NCI-H524 (cell line): ENCODE results near the gene TAC4.

Experiments used
- DNase-seq, 2 experiments: peaks; one replicate each; lab custom pipeline; 2025; lab: John Stamatoyannopoulos, UW

Gene TAC4

GRCh38 chr17:49872754-49873377 is 25.0 kb upstream of the TAC4 start:
- no peak for DNase-seq

GRCh38 chr17:49871211-49871610 is 23.3 kb upstream of the TAC4 start:
- no peak for DNase-seq

- no peak for DNase-seq
Observed at GRCh38 chr17:49870298-49870697, 22.4 kb upstream of the TAC4 start.

- no peak for DNase-seq
Observed at GRCh38 chr17:49869038-49869374, 21.1 kb upstream of the TAC4 start.

- no peak for DNase-seq
Observed at GRCh38 chr17:49866882-49867413, 19.1 kb upstream of the TAC4 start.

- DNase-seq: no peak
Observed at GRCh38 chr17:49866019-49866380, 18.1 kb upstream of the TAC4 start.

- DNase-seq: no peak
Observed at GRCh38 chr17:49862781-49863331, 15.0 kb upstream of the TAC4 start.

GRCh38 chr17:49861150-49861884 is 13.4 kb upstream of the TAC4 start:
- peak; percentile 16 to 48 for DNase-seq

GRCh38 chr17:49859991-49860953 is 12.4 kb upstream of the TAC4 start:
- peak in 1 of 2 experiments; percentile 14 for DNase-seq

- no peak for DNase-seq
Observed at GRCh38 chr17:49858796-49859195, 10.9 kb upstream of the TAC4 start.

- DNase-seq: no peak
Observed at GRCh38 chr17:49854126-49854525, 6.3 kb upstream of the TAC4 start.

- DNase-seq: no peak
Observed at GRCh38 chr17:49853470-49854015, 5.7 kb upstream of the TAC4 start.

- DNase-seq: peak; percentile 29 to 73
Observed at GRCh38 chr17:49851387-49852291, 3.8 kb upstream of the TAC4 start.

GRCh38 chr17:49850772-49851386 is 3.0 kb upstream of the TAC4 start:
- no peak for DNase-seq

GRCh38 chr17:49850218-49850610 is 2.3 kb upstream of the TAC4 start:
- no peak for DNase-seq

GRCh38 chr17:49848739-49849138 is 870 bp upstream of the TAC4 start:
- no peak for DNase-seq

GRCh38 chr17:49846938-49847712 is 744 bp downstream of the TAC4 start:
- no peak for DNase-seq

- DNase-seq: no peak
Observed at GRCh38 chr17:49845321-49845720, 2.5 kb downstream of the TAC4 start.

GRCh38 chr17:49843774-49844350 is 4.0 kb downstream of the TAC4 start:
- DNase-seq: peak in 1 of 2 experiments; percentile 29
